Hepatocyte (in vitro differentiated cells): Measurements from ENCODE around the gene TSPAN15. TPM values are rescaled to one million over a fixed set of nuclear protein-coding genes. Genes with fewer than 3 reads are reported as not detected.
"Not testable (repeated sequence)": the region's sequence is repeated elsewhere in the genome, so short reads cannot be mapped to it uniquely, and the experiment has no call there.

ENCODE experiments used
- DNase-seq: peaks from one replicate; pipeline ENCODE4 v3.0.0-alpha.2; 2016; ENCODE audit warnings: low spot score
- H2AFZ ChIP-seq: fragments of 200-600 bp; sonication (generic); 2 replicates; pipeline ENCODE4 v1.6.0; 2016; ENCODE audit warnings: antibody characterized with exemption, mild to moderate bottlenecking
- H3K27ac ChIP-seq: fragments of 200-600 bp; sonication (generic); 2 replicates; pipeline ENCODE4 v1.5.1; 2016; ENCODE audit warnings: mild to moderate bottlenecking
- H3K27me3 ChIP-seq: fragments of 200-600 bp; sonication (generic); 2 replicates; pipeline ENCODE4 v1.6.1; 2016
- H3K36me3 ChIP-seq: fragments of 200-600 bp; sonication (generic); replicated peaks from 2 replicates; pipeline ENCODE4 v1.5.1; 2016; ENCODE audit warnings: low read depth; ENCODE audit not compliant: insufficient read depth
- H3K4me1 ChIP-seq: fragments of 200-600 bp; sonication (generic); 2 replicates; pipeline ENCODE4 v1.5.1; 2016; ENCODE audit warnings: mild to moderate bottlenecking, moderate library complexity; ENCODE audit not compliant: insufficient read depth
- H3K4me2 ChIP-seq: fragments of 200-600 bp; sonication (generic); 2 replicates; pipeline ENCODE4 v1.6.0; 2016
- H3K4me3 ChIP-seq: fragments of 200-600 bp; sonication (generic); 2 replicates; pipeline ENCODE4 v1.5.1; 2016; ENCODE audit warnings: mild to moderate bottlenecking
- H3K79me2 ChIP-seq: fragments of 200-600 bp; sonication (generic); 2 replicates; pipeline ENCODE4 v1.6.0; 2017; ENCODE audit warnings: mild to moderate bottlenecking
- H3K9me2 ChIP-seq: fragments of 200-600 bp; sonication (generic); replicated peaks from 2 replicates; pipeline ENCODE4 v1.6.0; 2017; ENCODE audit warnings: mild to moderate bottlenecking; ENCODE audit not compliant: insufficient read depth
- H3K9me3 ChIP-seq: fragments of 200-600 bp; sonication (generic); 2 replicates; pipeline ENCODE4 v1.5.1; 2016; ENCODE audit warnings: low read depth, mild to moderate bottlenecking
- H4K20me1 ChIP-seq: fragments of 200-600 bp; sonication (generic); 2 replicates; pipeline ENCODE4 v1.6.0; 2016; ENCODE audit warnings: mild to moderate bottlenecking; ENCODE audit not compliant: insufficient read depth, poor library complexity, severe bottlenecking
- CTCF ChIP-seq: fragments of 200-600 bp; sonication (generic); IDR thresholded peaks from 2 replicates; pipeline ENCODE4 v1.5.1; 2016; ENCODE audit warnings: antibody characterized with exemption, mild to moderate bottlenecking; ENCODE audit not compliant: poor library complexity
- EZH2 ChIP-seq: fragments of 200-600 bp; sonication (generic); IDR thresholded peaks from 2 replicates; pipeline ENCODE4 v1.6.1; 2016; ENCODE audit warnings: antibody characterized with exemption, mild to moderate bottlenecking, borderline replicate concordance
- EZH2phosphoT487 ChIP-seq: fragments of 200-600 bp; sonication (generic); IDR thresholded peaks from one replicate; pipeline ENCODE4 v1.6.1; 2018; ENCODE audit warnings: antibody characterized with exemption, mild to moderate bottlenecking, low read depth, moderate library complexity; ENCODE audit not compliant: unreplicated experiment, severe bottlenecking
- WGBS: methylation state at CpG from one replicate; pipeline ENCODE4 v1.1.6; 2016; ENCODE audit warnings: low lambda C conversion rate; ENCODE audit errors: missing lambda C conversion rate; 5-methylcytosine and 5-hydroxymethylcytosine counted together
- polyA plus RNA-seq: library from polyadenylated mRNA; unstranded; fragments of >200 nt; fragmentation: Nextera tagmentation; extraction: Ambion mirVana; gene quantifications from 2 replicates; pipeline ENCODE4 v1.2.1, GENCODE V29; 2016
- total RNA-seq: library from RNA; depleted of rRNA; stranded (reverse); fragments of >200 nt; gene quantifications from 2 replicates; pipeline ENCODE4 v1.2.3, GENCODE V29; 2014

Gene TSPAN15
- total and polyA plus RNA-seq, 2 experiments from 2014 or later = 29.0 to 66.4 TPM

GRCh38 chr10:69446650-69447151 is 4.6 kb upstream of the TSPAN15 start:
- 15% methylated on average over 3 of the region's 3 CpGs for WGBS
- H3K9me3 ChIP-seq = no peaks in the 10 kb centered on the region
- H3K4me2 ChIP-seq = peak overlapping the region; percentile 49
- DNase-seq = peak; percentile 75
- no peaks in the 10 kb centered on the region for H3K36me3 ChIP-seq
- TF ChIP-seq CTCF (no peak), EZH2 (no peak), EZH2phosphoT487 (no peak)
- H2AFZ ChIP-seq = no peak overlapping the region
- no peaks in the 10 kb centered on the region for H3K9me2 ChIP-seq
- H3K4me3 ChIP-seq = no peak overlapping the region
- peaks cover 25% of the 10 kb centered on the region for H3K4me1 ChIP-seq
- H3K27ac ChIP-seq = peak overlapping the region; percentile 83
- no peaks in the 10 kb centered on the region for H3K79me2 ChIP-seq
- H4K20me1 ChIP-seq = no peaks in the 10 kb centered on the region
- H3K27me3 ChIP-seq = no peaks in the 10 kb centered on the region

- peak; percentile 78 for DNase-seq
- no peaks in the 10 kb centered on the region for H3K9me2 ChIP-seq
- TF ChIP-seq CTCF = peak; percentile 45
- TF ChIP-seq EZH2 = no peak
- TF ChIP-seq EZH2phosphoT487 = no peak
- H3K4me1 ChIP-seq = peaks cover 25% of the 10 kb centered on the region
- no peaks in the 10 kb centered on the region for H4K20me1 ChIP-seq
- H2AFZ ChIP-seq = no peak overlapping the region
- H3K27me3 ChIP-seq = no peaks in the 10 kb centered on the region
- WGBS = 0% methylated on average over 1 of the region's 1 CpG
- no peak overlapping the region for H3K4me3 ChIP-seq
- H3K4me2 ChIP-seq = no peak overlapping the region
- peak overlapping the region; percentile 53 for H3K27ac ChIP-seq
- peaks cover 14% of the 10 kb centered on the region for H3K79me2 ChIP-seq
- H3K36me3 ChIP-seq = no peaks in the 10 kb centered on the region
- no peaks in the 10 kb centered on the region for H3K9me3 ChIP-seq
Observed at GRCh38 chr10:69449841-69450240, 1.4 kb upstream of the TSPAN15 start.

GRCh38 chr10:69450395-69450794 is 870 bp upstream of the TSPAN15 start:
- peak overlapping the region; percentile 95 for H3K4me2 ChIP-seq
- H2AFZ ChIP-seq = not testable (repeated sequence)

GRCh38 chr10:69451784-69452251 is 553 bp downstream of the TSPAN15 start:
- WGBS = 7% methylated on average over 38 of the region's 38 CpGs
- H3K36me3 ChIP-seq = no peaks in the 10 kb centered on the region
- no peak for TF ChIP-seq EZH2
- no peak for TF ChIP-seq EZH2phosphoT487
- TF ChIP-seq CTCF = no peak
- peaks cover 29% of the 10 kb centered on the region for H3K79me2 ChIP-seq
- H3K9me3 ChIP-seq = no peaks in the 10 kb centered on the region
- peak overlapping the region; percentile 76 for H3K27ac ChIP-seq
- peak overlapping the region; percentile 75 for H3K4me3 ChIP-seq
- no peaks in the 10 kb centered on the region for H3K9me2 ChIP-seq
- peaks cover 13% of the 10 kb centered on the region for H3K4me1 ChIP-seq
- peak overlapping the region; percentile 72 for H2AFZ ChIP-seq
- H3K27me3 ChIP-seq = no peaks in the 10 kb centered on the region
- H3K4me2 ChIP-seq = peak overlapping the region; percentile 95
- peak; percentile 65 for DNase-seq
- no peaks in the 10 kb centered on the region for H4K20me1 ChIP-seq

More at GRCh38 chr10:69450395-69450794, 870 bp upstream of the TSPAN15 start:
- not testable (repeated sequence) for DNase-seq, H3K36me3 ChIP-seq, H4K20me1 ChIP-seq, H3K9me2 ChIP-seq, H3K9me3 ChIP-seq, H3K4me3 ChIP-seq, H3K27me3 ChIP-seq
- WGBS = 91% methylated on average over 16 of the region's 16 CpGs
- Histone ChIP-seq H3K4me1 (peaks cover 25% of the 10 kb centered on the region), H3K27ac (peak overlapping the region; percentile 53), H3K79me2 (peaks cover 16% of the 10 kb centered on the region)
